Measurements from ENCODE around the gene CALN1. TPM values are rescaled to one million over a fixed set of nuclear protein-coding genes. Genes with fewer than 3 reads are reported as not detected.

CALN1 gene
- total and polyA plus RNA-seq, 2 of the 8 experiments (the other 6 are each of a cell fraction or from before 2014, with no cell fraction given) = 6.4 to 15.2 TPM

- no peak for TF ChIP-seq CTCF (IDR thresholded peaks at IDR 0.05; ENCODE audit: control extremely low read depth in 1 of 3, insufficient read depth in 1 of 3, low read depth in 1 of 3, low read length in 3 of 3)
- TF ChIP-seq MAX (IDR thresholded peaks at IDR 0.05) = no peak
- no peak for TF ChIP-seq SIX5 (IDR thresholded peaks at IDR 0.05; ENCODE audit: low read depth, low read length)
- no peak for TF ChIP-seq CHD7 (IDR thresholded peaks at IDR 0.05; ENCODE audit: insufficient replicate concordance, low read length)
- TF ChIP-seq BACH1 (IDR thresholded peaks at IDR 0.05; ENCODE audit: low read length) = no peak
Measured at GRCh38 chr7:71976645-71977044, 435.5 kb downstream of the CALN1 start (continued).

Measured in H1 (cell line).